ENCODE measurements around the gene FBN2.

DNA sequence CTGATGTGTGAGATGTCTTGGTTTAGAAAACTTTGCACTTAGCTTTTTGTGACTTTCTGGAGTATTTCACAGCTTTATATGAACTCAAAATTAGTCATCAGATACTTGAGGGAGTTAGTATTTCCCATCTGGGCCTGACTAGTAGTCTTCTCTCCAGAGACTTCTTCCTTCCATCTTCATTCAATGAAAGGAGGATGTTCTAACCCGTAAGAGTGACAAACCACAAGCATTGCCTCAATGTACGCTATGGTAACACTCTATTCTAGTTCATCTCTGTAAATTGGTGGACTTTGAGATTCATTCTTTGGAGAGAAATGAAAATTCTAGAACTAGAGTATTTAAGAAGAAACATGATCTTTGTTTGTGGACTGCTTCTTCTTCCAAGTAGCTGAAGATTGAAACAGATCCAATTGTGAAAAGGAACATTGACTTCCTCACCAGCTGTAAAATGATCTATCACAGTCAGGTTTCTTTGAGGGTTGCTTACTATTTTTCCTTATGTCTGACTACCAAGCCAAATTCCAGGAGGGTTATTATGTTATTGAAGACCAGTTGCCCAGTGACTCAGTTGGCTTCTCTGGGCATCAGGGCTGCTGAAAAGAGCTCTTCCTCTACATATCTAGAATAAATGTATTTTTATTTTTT lies 296.9 kb downstream of the FBN2 start:
- TF ChIP-seq, protein P1, sequence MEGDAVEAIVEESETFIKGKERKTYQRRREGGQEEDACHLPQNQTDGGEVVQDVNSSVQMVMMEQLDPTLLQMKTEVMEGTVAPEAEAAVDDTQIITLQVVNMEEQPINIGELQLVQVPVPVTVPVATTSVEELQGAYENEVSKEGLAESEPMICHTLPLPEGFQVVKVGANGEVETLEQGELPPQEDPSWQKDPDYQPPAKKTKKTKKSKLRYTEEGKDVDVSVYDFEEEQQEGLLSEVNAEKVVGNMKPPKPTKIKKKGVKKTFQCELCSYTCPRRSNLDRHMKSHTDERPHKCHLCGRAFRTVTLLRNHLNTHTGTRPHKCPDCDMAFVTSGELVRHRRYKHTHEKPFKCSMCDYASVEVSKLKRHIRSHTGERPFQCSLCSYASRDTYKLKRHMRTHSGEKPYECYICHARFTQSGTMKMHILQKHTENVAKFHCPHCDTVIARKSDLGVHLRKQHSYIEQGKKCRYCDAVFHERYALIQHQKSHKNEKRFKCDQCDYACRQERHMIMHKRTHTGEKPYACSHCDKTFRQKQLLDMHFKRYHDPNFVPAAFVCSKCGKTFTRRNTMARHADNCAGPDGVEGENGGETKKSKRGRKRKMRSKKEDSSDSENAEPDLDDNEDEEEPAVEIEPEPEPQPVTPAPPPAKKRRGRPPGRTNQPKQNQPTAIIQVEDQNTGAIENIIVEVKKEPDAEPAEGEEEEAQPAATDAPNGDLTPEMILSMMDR (IDR thresholded peaks at IDR 0.05) = no peak
- TF ChIP-seq POLR2A (IDR thresholded peaks at IDR 0.05) = no peak
- no peak for TF ChIP-seq POLR2AphosphoS5 (IDR thresholded peaks at IDR 0.05; ENCODE audit: insufficient read depth in 1 of 2, low read depth in 1 of 2)
